Measurements from ENCODE around the gene TSPAN18. TPM values are rescaled to one million over a fixed set of nuclear protein-coding genes. Genes with fewer than 3 reads are reported as not detected.

Gene TSPAN18
- total and polyA plus RNA-seq, 2 donors, result 2.2 to 2.6 TPM

- no peak for DNase-seq (ENCODE audit: low read depth in 6 of 9, low spot score in 9 of 9)
- H3K4me3 ChIP-seq (ENCODE audit: low read length in 2 of 2), result no peak overlapping the region
- peaks cover 0 to 1% of the 10 kb centered on the region in 2 donors for H3K27me3 ChIP-seq (ENCODE audit: control insufficient read depth in 2 of 2, insufficient read depth in 1 of 2, low read length in 1 of 2)
- no peak overlapping the region for H3K27ac ChIP-seq (ENCODE audit: low read depth in 1 of 2, low read length in 1 of 2)
- WGBS, result 87% methylated on average over 1 of the region's 1 CpG
- H3K9me3 ChIP-seq (ENCODE audit: control insufficient read depth in 2 of 2, insufficient read depth in 1 of 2, low read length in 1 of 2), result no peaks in the 10 kb centered on the region
- no peaks in the 10 kb centered on the region for H3K36me3 ChIP-seq (ENCODE audit: control insufficient read depth in 2 of 2, insufficient read depth in 2 of 2, low read length in 1 of 2)
- no peaks in the 10 kb centered on the region for H3K4me1 ChIP-seq (ENCODE audit: control insufficient read depth in 2 of 2, insufficient read depth in 2 of 2, low read length in 2 of 2)
Measured at GRCh38 chr11:44760477-44760872, 33.7 kb downstream of the TSPAN18 start.

- WGBS, result 94% methylated on average over 10 of the region's 10 CpGs
- no peak overlapping the region for H3K4me3 ChIP-seq (ENCODE audit: low read length in 2 of 2)
- no peaks in the 10 kb centered on the region for H3K4me1 ChIP-seq (ENCODE audit: control insufficient read depth in 2 of 2, insufficient read depth in 2 of 2, low read length in 2 of 2)
- no peak for DNase-seq (ENCODE audit: low read depth in 6 of 9, low spot score in 9 of 9)
- no peak overlapping the region for H3K27ac ChIP-seq (ENCODE audit: low read depth in 1 of 2, low read length in 1 of 2)
- no peaks in the 10 kb centered on the region for H3K36me3 ChIP-seq (ENCODE audit: control insufficient read depth in 2 of 2, insufficient read depth in 2 of 2, low read length in 1 of 2)
- no peaks in the 10 kb centered on the region for H3K27me3 ChIP-seq (ENCODE audit: control insufficient read depth in 2 of 2, insufficient read depth in 1 of 2, low read length in 1 of 2)
- no peaks in the 10 kb centered on the region for H3K9me3 ChIP-seq (ENCODE audit: control insufficient read depth in 2 of 2, insufficient read depth in 1 of 2, low read length in 1 of 2)
Measured at GRCh38 chr11:44760917-44761550, 34.3 kb downstream of the TSPAN18 start.

- DNase-seq (ENCODE audit: low read depth in 6 of 9, low spot score in 9 of 9), result no peak
Measured at GRCh38 chr11:44761551-44761961, 34.8 kb downstream of the TSPAN18 start.

GRCh38 chr11:44763121-44763820, 36.5 kb downstream of the TSPAN18 start:
- Histone ChIP-seq H3K9me3 (ENCODE audit: control insufficient read depth in 2 of 2, insufficient read depth in 1 of 2, low read length in 1 of 2) (no peaks in the 10 kb centered on the region), H3K4me1 (ENCODE audit: control insufficient read depth in 2 of 2, insufficient read depth in 2 of 2, low read length in 2 of 2) (no peaks in the 10 kb centered on the region), H3K27ac (ENCODE audit: low read depth in 1 of 2, low read length in 1 of 2) (no peak overlapping the region), H3K36me3 (ENCODE audit: control insufficient read depth in 2 of 2, insufficient read depth in 2 of 2, low read length in 1 of 2) (no peaks in the 10 kb centered on the region), H3K27me3 (ENCODE audit: control insufficient read depth in 2 of 2, insufficient read depth in 1 of 2, low read length in 1 of 2) (no peaks in the 10 kb centered on the region), H3K4me3 (ENCODE audit: low read length in 2 of 2) (no peak overlapping the region)
- DNase-seq (ENCODE audit: low read depth in 6 of 9, low spot score in 9 of 9), result no peak
- WGBS, result 88% methylated on average over 5 of the region's 5 CpGs

More at GRCh38 chr11:44761551-44761961, 34.8 kb downstream of the TSPAN18 start:
- no peaks in the 10 kb centered on the region for H3K36me3 ChIP-seq (ENCODE audit: control insufficient read depth in 2 of 2, insufficient read depth in 2 of 2, low read length in 1 of 2)
- no peaks in the 10 kb centered on the region for H3K27me3 ChIP-seq (ENCODE audit: control insufficient read depth in 2 of 2, insufficient read depth in 1 of 2, low read length in 1 of 2)
- no peak overlapping the region for H3K27ac ChIP-seq (ENCODE audit: low read depth in 1 of 2, low read length in 1 of 2)
- 95% methylated on average over 14 of the region's 14 CpGs for WGBS
- no peaks in the 10 kb centered on the region for H3K4me1 ChIP-seq (ENCODE audit: control insufficient read depth in 2 of 2, insufficient read depth in 2 of 2, low read length in 2 of 2)
- no peak overlapping the region for H3K4me3 ChIP-seq (ENCODE audit: low read length in 2 of 2)
- H3K9me3 ChIP-seq (ENCODE audit: control insufficient read depth in 2 of 2, insufficient read depth in 1 of 2, low read length in 1 of 2), result no peaks in the 10 kb centered on the region

- Histone ChIP-seq H3K4me1 (ENCODE audit: control insufficient read depth in 2 of 2, insufficient read depth in 2 of 2, low read length in 2 of 2) (no peaks in the 10 kb centered on the region), H3K27ac (ENCODE audit: low read depth in 1 of 2, low read length in 1 of 2) (no peak overlapping the region), H3K36me3 (ENCODE audit: control insufficient read depth in 2 of 2, insufficient read depth in 2 of 2, low read length in 1 of 2) (no peaks in the 10 kb centered on the region), H3K27me3 (ENCODE audit: control insufficient read depth in 2 of 2, insufficient read depth in 1 of 2, low read length in 1 of 2) (no peaks in the 10 kb centered on the region), H3K4me3 (ENCODE audit: low read length in 2 of 2) (no peak overlapping the region), H3K9me3 (ENCODE audit: control insufficient read depth in 2 of 2, insufficient read depth in 1 of 2, low read length in 1 of 2) (no peaks in the 10 kb centered on the region)
- 94% methylated on average over 4 of the region's 4 CpGs for WGBS
- no peak for DNase-seq (ENCODE audit: low read depth in 6 of 9, low spot score in 9 of 9)
Measured at GRCh38 chr11:44764583-44764982, 37.8 kb downstream of the TSPAN18 start.

GRCh38 chr11:44765026-44765595, 38.3 kb downstream of the TSPAN18 start:
- Histone ChIP-seq H3K4me1 (ENCODE audit: control insufficient read depth in 2 of 2, insufficient read depth in 2 of 2, low read length in 2 of 2) (no peaks in the 10 kb centered on the region), H3K4me3 (ENCODE audit: low read length in 2 of 2) (no peak overlapping the region), H3K36me3 (ENCODE audit: control insufficient read depth in 2 of 2, insufficient read depth in 2 of 2, low read length in 1 of 2) (no peaks in the 10 kb centered on the region), H3K9me3 (ENCODE audit: control insufficient read depth in 2 of 2, insufficient read depth in 1 of 2, low read length in 1 of 2) (no peaks in the 10 kb centered on the region), H3K27me3 (ENCODE audit: control insufficient read depth in 2 of 2, insufficient read depth in 1 of 2, low read length in 1 of 2) (no peaks in the 10 kb centered on the region), H3K27ac (ENCODE audit: low read depth in 1 of 2, low read length in 1 of 2) (no peak overlapping the region)
- WGBS, result 96% methylated on average over 8 of the region's 8 CpGs
- DNase-seq (ENCODE audit: low read depth in 6 of 9, low spot score in 9 of 9), result no peak

GRCh38 chr11:44765676-44766075, 38.9 kb downstream of the TSPAN18 start:
- H3K9me3 ChIP-seq (ENCODE audit: control insufficient read depth in 2 of 2, insufficient read depth in 1 of 2, low read length in 1 of 2), result no peaks in the 10 kb centered on the region
- no peaks in the 10 kb centered on the region for H3K36me3 ChIP-seq (ENCODE audit: control insufficient read depth in 2 of 2, insufficient read depth in 2 of 2, low read length in 1 of 2)
- no peaks in the 10 kb centered on the region for H3K4me1 ChIP-seq (ENCODE audit: control insufficient read depth in 2 of 2, insufficient read depth in 2 of 2, low read length in 2 of 2)
- DNase-seq (ENCODE audit: low read depth in 6 of 9, low spot score in 9 of 9), result no peak
- H3K27ac ChIP-seq (ENCODE audit: low read depth in 1 of 2, low read length in 1 of 2), result no peak overlapping the region
- no peak overlapping the region for H3K4me3 ChIP-seq (ENCODE audit: low read length in 2 of 2)
- WGBS, result 99% methylated on average over 3 of the region's 3 CpGs
- H3K27me3 ChIP-seq (ENCODE audit: control insufficient read depth in 2 of 2, insufficient read depth in 1 of 2, low read length in 1 of 2), result no peaks in the 10 kb centered on the region

GRCh38 chr11:44766112-44766971, 39.6 kb downstream of the TSPAN18 start:
- H3K4me1 ChIP-seq (ENCODE audit: control insufficient read depth in 2 of 2, insufficient read depth in 2 of 2, low read length in 2 of 2), result no peaks in the 10 kb centered on the region
- H3K36me3 ChIP-seq (ENCODE audit: control insufficient read depth in 2 of 2, insufficient read depth in 2 of 2, low read length in 1 of 2), result no peaks in the 10 kb centered on the region
- DNase-seq (ENCODE audit: low read depth in 6 of 9, low spot score in 9 of 9), result no peak
- H3K9me3 ChIP-seq (ENCODE audit: control insufficient read depth in 2 of 2, insufficient read depth in 1 of 2, low read length in 1 of 2), result no peaks in the 10 kb centered on the region
- no peak overlapping the region for H3K27ac ChIP-seq (ENCODE audit: low read depth in 1 of 2, low read length in 1 of 2)
- no peak overlapping the region for H3K4me3 ChIP-seq (ENCODE audit: low read length in 2 of 2)
- no peaks in the 10 kb centered on the region for H3K27me3 ChIP-seq (ENCODE audit: control insufficient read depth in 2 of 2, insufficient read depth in 1 of 2, low read length in 1 of 2)
- 69% methylated on average over 8 of the region's 8 CpGs for WGBS

GRCh38 chr11:44766972-44767278, 40.2 kb downstream of the TSPAN18 start:
- no peak overlapping the region for H3K4me3 ChIP-seq (ENCODE audit: low read length in 2 of 2)
- no peaks in the 10 kb centered on the region for H3K36me3 ChIP-seq (ENCODE audit: control insufficient read depth in 2 of 2, insufficient read depth in 2 of 2, low read length in 1 of 2)
- H3K4me1 ChIP-seq (ENCODE audit: control insufficient read depth in 2 of 2, insufficient read depth in 2 of 2, low read length in 2 of 2), result no peaks in the 10 kb centered on the region
- no peaks in the 10 kb centered on the region for H3K27me3 ChIP-seq (ENCODE audit: control insufficient read depth in 2 of 2, insufficient read depth in 1 of 2, low read length in 1 of 2)
- no peaks in the 10 kb centered on the region for H3K9me3 ChIP-seq (ENCODE audit: control insufficient read depth in 2 of 2, insufficient read depth in 1 of 2, low read length in 1 of 2)
- H3K27ac ChIP-seq (ENCODE audit: low read depth in 1 of 2, low read length in 1 of 2), result no peak overlapping the region
- no peak for DNase-seq (ENCODE audit: low read depth in 6 of 9, low spot score in 9 of 9)

All from thymus (tissue), 11 donors.